Transverse colon (tissue), 3 donors: ENCODE results near the gene NUCKS1.

ENCODE experiments used
- POLR2A ChIP-seq: fragments of 450-650 bp; IDR thresholded peaks from one replicate; pipeline ENCODE4 v1.6.1; 2016; ENCODE audit warnings: antibody characterized with exemption, mild to moderate bottlenecking, moderate library complexity
- TF ChIP-seq, protein P1 (sequence below), 5 experiments: fragments of 200-600 bp in 3 of 5; fragments of 450-650 bp in 2 of 5; sonication (generic) in 3 of 5; IDR thresholded peaks; 1 replicate in 2 of 5; 2 replicates in 3 of 5; pipeline ENCODE4 v1.5.1; 2016 to 2017; ENCODE audit warnings: antibody characterized with exemption in 5 of 5, inconsistent platforms in 3 of 5, mild to moderate bottlenecking in 2 of 5, moderate library complexity in 1 of 5

GRCh38 chr1:205775015-205775716, 25.2 kb upstream of the NUCKS1 start, which contains the start of gene RAB29:
- TF ChIP-seq POLR2A: peak; percentile 25
- TF ChIP-seq, protein P1, sequence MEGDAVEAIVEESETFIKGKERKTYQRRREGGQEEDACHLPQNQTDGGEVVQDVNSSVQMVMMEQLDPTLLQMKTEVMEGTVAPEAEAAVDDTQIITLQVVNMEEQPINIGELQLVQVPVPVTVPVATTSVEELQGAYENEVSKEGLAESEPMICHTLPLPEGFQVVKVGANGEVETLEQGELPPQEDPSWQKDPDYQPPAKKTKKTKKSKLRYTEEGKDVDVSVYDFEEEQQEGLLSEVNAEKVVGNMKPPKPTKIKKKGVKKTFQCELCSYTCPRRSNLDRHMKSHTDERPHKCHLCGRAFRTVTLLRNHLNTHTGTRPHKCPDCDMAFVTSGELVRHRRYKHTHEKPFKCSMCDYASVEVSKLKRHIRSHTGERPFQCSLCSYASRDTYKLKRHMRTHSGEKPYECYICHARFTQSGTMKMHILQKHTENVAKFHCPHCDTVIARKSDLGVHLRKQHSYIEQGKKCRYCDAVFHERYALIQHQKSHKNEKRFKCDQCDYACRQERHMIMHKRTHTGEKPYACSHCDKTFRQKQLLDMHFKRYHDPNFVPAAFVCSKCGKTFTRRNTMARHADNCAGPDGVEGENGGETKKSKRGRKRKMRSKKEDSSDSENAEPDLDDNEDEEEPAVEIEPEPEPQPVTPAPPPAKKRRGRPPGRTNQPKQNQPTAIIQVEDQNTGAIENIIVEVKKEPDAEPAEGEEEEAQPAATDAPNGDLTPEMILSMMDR (IDR thresholded peaks at IDR 0.05): no peak
